NCI-H510A treated with DMSO at 0.1 percent for 48 hours (cell line): ENCODE data around the gene DRD4.
A peak's percentile ranks its signal among the peaks of the same experiment; 100 is the strongest.
"Not testable (repeated sequence)": the region's sequence is repeated elsewhere in the genome, so short reads cannot be mapped to it uniquely, and the experiment has no call there.

Source experiments
- DNase-seq: peaks from one replicate; lab custom pipeline; 2025; lab: John Stamatoyannopoulos, UW

DRD4 gene

GRCh38 chr11:643849-644738, 7.0 kb downstream of the DRD4 start:
- DNase-seq: no peak

DNA sequence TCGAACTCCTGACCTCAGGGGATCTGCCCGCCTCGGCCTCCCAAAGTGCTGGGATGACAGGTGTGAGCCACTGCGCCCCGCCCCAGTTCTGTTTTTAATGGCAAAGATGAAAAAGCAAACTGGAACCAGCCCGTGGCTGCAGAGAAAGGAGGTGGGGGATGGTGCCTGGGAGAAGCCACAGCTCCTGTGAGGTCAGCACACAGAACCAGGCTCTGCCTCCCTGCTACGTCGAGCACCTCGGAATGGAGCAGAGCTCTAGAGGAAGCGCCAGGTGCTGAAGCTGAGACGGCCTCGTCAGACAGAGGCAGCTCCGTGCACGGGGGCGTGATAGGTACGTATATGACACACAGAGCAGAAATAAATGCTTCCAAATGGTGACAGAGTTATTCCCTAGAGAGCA, 8.5 kb downstream of the DRD4 start:
- no peak for DNase-seq

GRCh38 chr11:646214-646613, 9.1 kb downstream of the DRD4 start:
- DNase-seq: no peak

DNA sequence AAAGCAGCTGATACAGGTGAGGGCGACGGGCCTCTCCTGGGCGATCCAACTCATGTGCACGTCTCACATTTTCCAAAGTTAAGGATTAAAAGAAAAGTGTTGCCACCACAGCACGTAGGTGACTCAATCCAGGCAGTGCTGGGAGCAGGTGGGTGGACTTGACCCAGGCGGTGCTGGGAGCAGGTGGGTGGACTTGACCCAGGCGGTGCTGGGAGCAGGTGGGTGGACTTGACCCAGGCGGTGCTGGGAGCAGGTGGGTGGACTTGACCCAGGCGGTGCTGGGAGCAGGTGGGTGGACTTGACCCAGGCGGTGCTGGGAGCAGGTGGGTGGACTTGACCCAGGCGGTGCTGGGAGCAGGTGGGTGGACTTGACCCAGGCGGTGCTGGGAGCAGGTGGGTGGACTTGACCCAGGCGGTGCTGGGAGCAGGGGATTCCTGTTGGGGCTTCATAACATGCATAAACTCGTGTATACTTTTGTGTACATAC, 10.6 kb downstream of the DRD4 start:
- not testable (repeated sequence) for DNase-seq

GRCh38 chr11:650482-650881, 13.4 kb downstream of the DRD4 start:
- DNase-seq: no peak

- not testable (repeated sequence) for DNase-seq
These were observed 16.1 kb downstream of the DRD4 start for GRCh38 chr11:653136-653535.

- no peak for DNase-seq
These were observed 16.8 kb downstream of the DRD4 start for GRCh38 chr11:653837-654236.

- not testable (repeated sequence) for DNase-seq
These were observed 17.4 kb downstream of the DRD4 start for GRCh38 chr11:654444-654843.

- DNase-seq: no peak
These were observed 18.1 kb downstream of the DRD4 start for GRCh38 chr11:655036-655726.

DNA sequence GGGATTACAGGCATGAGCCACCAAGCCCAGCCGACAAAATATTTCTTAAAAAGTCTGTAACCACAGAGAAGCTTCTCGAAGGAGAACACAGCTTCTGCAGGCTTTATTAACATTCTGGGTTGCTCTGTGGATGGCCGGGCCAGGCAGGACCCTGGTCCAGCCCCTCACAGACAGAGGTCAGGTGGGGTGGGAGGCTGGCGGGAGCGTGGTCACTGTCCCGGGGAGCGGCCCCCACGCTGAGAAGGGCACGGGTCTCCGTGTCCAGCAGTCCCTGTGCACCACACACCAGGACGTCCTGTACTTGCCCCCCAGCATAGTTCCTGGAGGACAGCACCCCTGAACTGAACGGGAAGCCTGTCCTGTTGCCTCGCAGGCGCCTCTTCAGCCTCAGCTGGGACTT, 19.4 kb downstream of the DRD4 start:
- DNase-seq: no peak

DNA sequence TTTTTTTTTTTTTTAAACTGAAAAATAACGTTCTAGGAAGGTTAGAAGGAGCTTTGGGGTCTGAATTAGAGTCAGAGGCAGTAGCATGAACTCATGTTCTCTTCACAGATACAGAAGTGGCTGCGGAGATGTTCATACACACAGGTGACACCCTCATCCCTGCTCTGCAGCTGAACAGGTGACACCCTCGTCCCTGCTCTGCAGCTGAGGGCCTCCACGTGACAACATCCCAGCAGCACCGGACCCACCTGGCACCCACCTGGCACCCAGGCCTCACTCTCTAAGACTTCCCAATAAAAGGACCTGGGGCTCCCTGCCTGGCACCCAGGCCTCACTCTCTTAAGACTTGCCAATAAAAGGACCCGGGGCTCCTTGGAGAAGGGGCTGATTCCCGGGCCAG, 19.8 kb downstream of the DRD4 start:
- no peak for DNase-seq

DNA sequence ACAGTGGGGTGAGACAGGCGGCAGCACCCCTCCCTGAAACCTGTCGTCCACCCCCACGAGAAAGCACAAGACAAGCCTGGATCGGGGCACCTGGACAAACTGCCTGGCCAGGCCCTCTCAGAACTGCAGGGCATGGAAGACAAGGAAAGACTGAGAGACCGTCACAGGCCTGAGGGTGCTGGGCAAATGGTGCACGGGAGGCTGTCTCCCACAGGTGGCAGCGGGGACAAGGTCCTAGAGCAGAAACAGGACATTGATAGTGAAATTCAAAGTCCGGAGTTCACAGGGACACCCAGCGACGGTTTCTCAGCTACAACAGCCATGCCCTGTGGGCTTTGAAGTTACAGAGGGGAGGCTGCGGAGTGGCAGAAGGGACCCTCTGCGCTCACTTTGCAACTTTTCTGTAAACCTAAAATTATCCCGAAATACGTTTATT, 20.6 kb downstream of the DRD4 start:
- DNase-seq: no peak

DNA sequence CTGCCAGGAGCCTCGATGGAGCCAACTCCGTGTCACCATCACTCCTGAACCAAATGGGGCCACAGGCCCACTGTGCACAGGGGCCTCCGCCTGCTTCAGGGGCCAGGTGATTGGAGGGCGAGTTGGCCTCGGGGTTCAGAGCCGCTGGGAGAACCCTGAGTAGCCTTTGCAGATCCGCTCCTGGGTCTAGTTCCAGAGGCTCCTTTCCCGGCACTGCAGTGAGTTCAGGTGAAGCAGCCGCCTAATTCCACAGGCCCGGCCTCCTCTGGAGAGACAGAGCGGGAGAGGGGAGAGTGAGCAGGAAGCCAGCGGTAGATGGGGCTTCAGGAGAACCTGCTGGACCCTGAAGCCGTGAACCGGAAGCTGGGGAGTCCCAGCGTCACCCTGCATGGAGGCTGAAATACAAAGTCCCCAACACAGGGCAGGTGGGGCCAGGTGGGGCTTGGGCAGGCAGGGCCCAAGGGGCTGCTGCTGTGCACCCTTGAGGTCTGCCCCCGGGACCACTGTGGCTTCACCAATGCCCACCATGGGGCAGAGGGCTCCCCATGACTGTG, 22.5 kb downstream of the DRD4 start:
- no peak for DNase-seq

GRCh38 chr11:660281-660680, 23.2 kb downstream of the DRD4 start:
- no peak for DNase-seq

GRCh38 chr11:660681-661444, 23.8 kb downstream of the DRD4 start:
- DNase-seq: no peak

GRCh38 chr11:662689-663274, 25.7 kb downstream of the DRD4 start:
- DNase-seq: peak; percentile 2

DNA sequence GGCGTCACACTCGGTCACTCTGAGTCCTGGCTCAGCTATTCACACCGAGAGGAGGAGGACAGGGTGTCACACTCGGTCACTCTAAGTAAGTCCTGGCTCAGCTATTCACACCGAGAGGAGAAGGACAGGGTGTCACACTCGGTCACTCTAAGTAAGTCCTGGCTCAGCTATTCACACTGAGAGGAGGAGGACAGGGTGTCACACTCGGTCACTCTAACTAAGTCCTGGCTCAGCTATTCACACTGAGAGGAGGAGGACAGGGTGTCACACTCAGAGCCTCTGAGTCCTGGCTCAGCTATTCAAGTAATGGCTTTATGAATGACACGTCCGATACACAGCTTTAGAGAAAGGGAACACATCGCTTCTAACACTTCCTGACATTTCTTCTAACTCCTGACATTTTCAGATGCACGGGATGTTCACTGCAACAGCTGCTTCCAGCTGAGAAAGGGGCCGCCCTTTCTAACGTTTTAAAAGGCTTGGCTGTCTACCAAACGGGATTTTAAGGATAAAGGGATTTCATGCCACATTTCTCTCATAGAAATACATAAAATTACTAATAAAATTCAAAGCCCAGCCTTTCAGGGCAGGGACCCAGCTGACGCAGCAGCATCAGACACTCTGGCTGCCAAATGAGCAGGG, 28.1 kb downstream of the DRD4 start:
- no peak for DNase-seq

GRCh38 chr11:665704-666281, 28.7 kb downstream of the DRD4 start:
- no peak for DNase-seq

DNA sequence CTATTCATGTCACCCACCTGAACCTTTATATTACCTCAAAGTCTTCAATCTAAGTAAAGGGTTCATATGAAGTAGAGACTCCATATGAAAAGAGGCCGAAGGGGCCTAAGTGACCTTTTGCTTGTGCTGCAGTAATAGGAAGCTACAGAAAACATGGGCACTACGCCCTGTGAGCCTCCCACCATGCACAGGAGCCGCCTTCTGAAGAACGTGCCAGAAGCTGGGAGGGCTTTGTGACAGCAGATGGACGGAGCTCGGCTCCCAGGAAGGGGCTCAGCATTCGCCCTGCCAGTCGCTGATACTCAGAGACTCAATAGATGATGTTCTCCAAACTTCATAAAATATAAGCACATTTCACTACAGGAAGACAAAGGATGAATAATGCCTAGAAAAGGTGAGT, 36.8 kb downstream of the DRD4 start:
- no peak for DNase-seq

DNA sequence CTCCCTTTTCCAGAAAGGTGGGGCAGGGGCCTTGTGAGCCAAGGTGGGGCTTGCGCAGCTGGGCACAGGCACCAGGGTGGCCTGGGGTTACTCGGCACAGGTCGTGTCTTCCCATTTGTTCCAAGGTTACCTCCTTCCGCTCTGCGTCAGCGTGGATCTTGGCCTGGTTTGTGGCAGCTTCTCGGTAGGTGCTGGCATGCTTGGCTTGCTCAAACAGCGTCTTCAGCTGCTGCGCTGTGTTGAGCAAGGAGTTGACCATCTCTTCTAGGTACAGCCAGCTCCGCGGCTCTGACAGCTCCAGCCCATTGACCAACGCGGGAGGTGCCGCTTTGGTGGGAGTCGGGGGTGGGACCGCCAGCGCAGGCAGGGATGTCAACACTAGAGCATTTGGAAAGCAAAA, 37.3 kb downstream of the DRD4 start:
- DNase-seq: no peak

DNA sequence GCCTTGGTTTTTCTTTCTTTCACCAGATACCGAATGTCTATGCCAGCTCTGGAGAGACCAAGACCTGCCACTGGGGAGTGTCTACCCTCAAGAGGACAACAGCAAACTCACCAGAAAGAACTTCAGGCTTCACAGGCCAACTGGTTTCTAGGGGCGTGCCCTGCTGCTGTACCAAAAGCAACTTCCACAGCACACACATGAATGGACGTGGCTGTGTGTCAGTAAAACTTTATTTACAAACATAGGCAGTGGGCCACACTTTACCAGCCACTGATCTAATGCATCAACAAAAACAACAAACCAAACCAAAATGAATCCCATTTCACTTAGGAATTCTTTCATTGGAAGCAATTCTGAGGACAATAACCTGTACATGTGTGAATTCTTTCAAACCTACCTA, 41.2 kb downstream of the DRD4 start:
- no peak for DNase-seq
